ENCODE measurements around the gene SIGLEC8. TPM values are rescaled to one million over a fixed set of nuclear protein-coding genes. Genes with fewer than 3 reads are reported as not detected.

SIGLEC8 gene
- total and polyA plus RNA-seq, 10 of the 15 experiments (the other 5 are each of a cell fraction or from before 2014, with no cell fraction given) = not detected

DNA sequence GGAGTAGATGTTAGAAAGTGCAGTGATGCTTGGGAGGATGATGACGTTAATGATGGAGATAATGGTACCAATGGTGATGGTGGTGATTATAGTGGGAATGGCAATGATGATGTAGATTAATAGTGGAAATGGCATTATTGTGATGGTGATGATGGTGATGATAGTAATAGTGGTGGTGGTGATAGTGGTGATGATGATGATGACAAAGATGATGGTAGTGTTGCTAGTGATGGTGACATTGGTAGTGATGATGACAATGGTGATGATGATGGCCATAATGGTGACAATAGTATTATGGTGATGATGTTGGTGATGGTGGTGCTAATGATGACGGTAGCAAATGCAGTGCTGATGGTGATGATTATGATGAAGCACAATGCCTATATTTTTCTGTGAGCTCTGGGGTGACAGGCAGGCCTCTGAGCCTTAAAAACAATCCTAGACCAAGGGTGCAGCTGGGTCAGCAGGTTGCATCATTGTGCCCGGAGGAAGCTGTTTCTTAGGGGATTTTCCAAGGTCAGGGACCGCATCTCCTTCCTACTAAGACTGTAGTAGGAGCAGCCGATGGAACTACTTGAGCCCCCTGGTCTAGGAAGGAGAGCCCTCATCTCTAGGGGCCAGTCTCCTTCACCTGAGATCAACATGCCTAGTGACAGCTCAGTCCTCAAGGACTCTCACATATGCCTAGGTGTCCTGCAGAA lies 27.9 kb upstream of the SIGLEC8 start:
- ATAC-seq = no peak
- 16% methylated on average over 5 of the region's 5 CpGs for WGBS (ENCODE audit: insufficient coverage, insufficient replicate concordance, low lambda C conversion rate, missing lambda C conversion rate)
- Histone ChIP-seq H3K36me3 (ENCODE audit: control insufficient read depth in 2 of 2, insufficient read depth in 2 of 2, low read length in 1 of 2) (no peaks in the 10 kb centered on the region), H3K4me1 (ENCODE audit: control insufficient read depth, insufficient read depth, low read length) (no peaks in the 10 kb centered on the region), H3K9ac (ENCODE audit: control insufficient read depth, insufficient read depth, low read length) (no peak overlapping the region), H3K4me2 (ENCODE audit: control insufficient read depth, insufficient read depth) (no peak overlapping the region), H3K27ac (ENCODE audit: control insufficient read depth, insufficient read depth) (no peak overlapping the region), H4K20me1 (ENCODE audit: control insufficient read depth, insufficient read depth) (no peaks in the 10 kb centered on the region), H3K9me3 (replicated peaks; ENCODE audit: control insufficient read depth, insufficient read depth, low read length) (no peaks in the 10 kb centered on the region), H3K4me3 (no peak overlapping the region), H3K27me3 (replicated peaks in 1 of 2; ENCODE audit: control insufficient read depth in 2 of 2, insufficient read depth in 2 of 2, low read length in 1 of 2) (peaks cover 0 to 4% of the 10 kb centered on the region in 2 experiments; a peak in 2 of 4 replicates), H3K79me2 (ENCODE audit: control insufficient read depth, insufficient read depth, low read length) (no peaks in the 10 kb centered on the region), H2AFZ (ENCODE audit: control insufficient read depth, low read depth, low read length) (no peak overlapping the region)
- ChIA-PET SMC1A (ENCODE audit: uncharacterized antibody, unreplicated experiment) (no interaction called here), CTCF (interaction anchor here (0.6 to 1.3 kb wide), 4 partner anchors 13 to 175 kb away, joined by 3 to 4 read pairs (median 3); no protein-coding TSS in a partner anchor), RAD21 (ENCODE audit: unreplicated experiment) (no interaction called here), POLR2A (no interaction called here)
- in situ Hi-C loops (cut with MboI) = no loop called here
- TF ChIP-seq SMARCA5 (IDR thresholded peaks at IDR 0.05) (no peak), SIN3A (IDR thresholded peaks at IDR 0.05; ENCODE audit: low read depth, low read length) (no peak), EED (IDR thresholded peaks at IDR 0.05; ENCODE audit: low read depth) (no peak), BMI1 (IDR thresholded peaks at IDR 0.05; ENCODE audit: borderline replicate concordance) (no peak), MXI1 (IDR thresholded peaks at IDR 0.05; ENCODE audit: low read depth, low read length) (no peak)
- TF ChIP-seq, protein P1, sequence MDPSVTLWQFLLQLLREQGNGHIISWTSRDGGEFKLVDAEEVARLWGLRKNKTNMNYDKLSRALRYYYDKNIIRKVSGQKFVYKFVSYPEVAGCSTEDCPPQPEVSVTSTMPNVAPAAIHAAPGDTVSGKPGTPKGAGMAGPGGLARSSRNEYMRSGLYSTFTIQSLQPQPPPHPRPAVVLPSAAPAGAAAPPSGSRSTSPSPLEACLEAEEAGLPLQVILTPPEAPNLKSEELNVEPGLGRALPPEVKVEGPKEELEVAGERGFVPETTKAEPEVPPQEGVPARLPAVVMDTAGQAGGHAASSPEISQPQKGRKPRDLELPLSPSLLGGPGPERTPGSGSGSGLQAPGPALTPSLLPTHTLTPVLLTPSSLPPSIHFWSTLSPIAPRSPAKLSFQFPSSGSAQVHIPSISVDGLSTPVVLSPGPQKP (IDR thresholded peaks at IDR 0.05; ENCODE audit: low read depth, low read length) = no peak
- TF ChIP-seq, protein P2, sequence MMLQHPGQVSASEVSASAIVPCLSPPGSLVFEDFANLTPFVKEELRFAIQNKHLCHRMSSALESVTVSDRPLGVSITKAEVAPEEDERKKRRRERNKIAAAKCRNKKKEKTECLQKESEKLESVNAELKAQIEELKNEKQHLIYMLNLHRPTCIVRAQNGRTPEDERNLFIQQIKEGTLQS (IDR thresholded peaks at IDR 0.05; ENCODE audit: borderline replicate concordance, extremely low read depth, low read depth, low read length) = no peak
- intact Hi-C loops (cut with micrococcal nuclease; ENCODE audit: unreplicated experiment) = no loop called here
- DNase-seq (ENCODE audit: low read depth, low spot score) = no peak
- no peak for FAIRE-seq
- BruUV-seq (replicated peaks) = no TSS peak
